Type B pancreatic cell (in vitro differentiated cells): ENCODE measurements around the gene PPP2R2B. TPM values are rescaled to one million over a fixed set of nuclear protein-coding genes. Genes with fewer than 3 reads are reported as not detected.

Experiments
- DNase-seq: peaks from one replicate; pipeline ENCODE4 v3.0.0; 2021; ENCODE audit warnings: mixed read lengths; ENCODE audit not compliant: unreplicated experiment; ENCODE audit errors: extremely low spot score
- H3K27ac Mint-ChIP-seq: 2 replicates; pipeline ENCODE4 v1.8.0; 2021; ENCODE audit warnings: mild to moderate bottlenecking, mixed read lengths
- H3K27me3 Mint-ChIP-seq: 2 replicates; pipeline ENCODE4 v1.8.0; 2021; ENCODE audit warnings: mixed read lengths
- H3K36me3 Mint-ChIP-seq: 2 replicates; pipeline ENCODE4 v1.8.0; 2021; ENCODE audit warnings: mixed read lengths
- H3K4me1 Mint-ChIP-seq: one replicate; pipeline ENCODE4 v1.8.0; 2021; ENCODE audit warnings: mixed read lengths; ENCODE audit not compliant: unreplicated experiment
- H3K4me3 Mint-ChIP-seq: 2 replicates; pipeline ENCODE4 v1.8.0; 2021; ENCODE audit warnings: mild to moderate bottlenecking, mixed read lengths
- H3K9me3 Mint-ChIP-seq: 2 replicates; pipeline ENCODE4 v1.8.0; 2021; ENCODE audit warnings: mixed read lengths
- total RNA-seq: library from RNA; stranded (reverse); gene quantifications from 2 replicates; pipeline ENCODE4 v1.2.1, GENCODE V29; 2021; ENCODE audit warnings: low replicate concordance
- TF ChIP-seq, protein P1 (sequence below): fragments of 200-600 bp; sonication (generic); conservative IDR thresholded peaks from 2 replicates; pipeline ENCODE4 v1.5.0; 2021; ENCODE audit warnings: antibody characterized with exemption, mild to moderate bottlenecking

The PPP2R2B gene
- total RNA-seq, 1 donor from 2014 or later, result 29.1 TPM

DNA sequence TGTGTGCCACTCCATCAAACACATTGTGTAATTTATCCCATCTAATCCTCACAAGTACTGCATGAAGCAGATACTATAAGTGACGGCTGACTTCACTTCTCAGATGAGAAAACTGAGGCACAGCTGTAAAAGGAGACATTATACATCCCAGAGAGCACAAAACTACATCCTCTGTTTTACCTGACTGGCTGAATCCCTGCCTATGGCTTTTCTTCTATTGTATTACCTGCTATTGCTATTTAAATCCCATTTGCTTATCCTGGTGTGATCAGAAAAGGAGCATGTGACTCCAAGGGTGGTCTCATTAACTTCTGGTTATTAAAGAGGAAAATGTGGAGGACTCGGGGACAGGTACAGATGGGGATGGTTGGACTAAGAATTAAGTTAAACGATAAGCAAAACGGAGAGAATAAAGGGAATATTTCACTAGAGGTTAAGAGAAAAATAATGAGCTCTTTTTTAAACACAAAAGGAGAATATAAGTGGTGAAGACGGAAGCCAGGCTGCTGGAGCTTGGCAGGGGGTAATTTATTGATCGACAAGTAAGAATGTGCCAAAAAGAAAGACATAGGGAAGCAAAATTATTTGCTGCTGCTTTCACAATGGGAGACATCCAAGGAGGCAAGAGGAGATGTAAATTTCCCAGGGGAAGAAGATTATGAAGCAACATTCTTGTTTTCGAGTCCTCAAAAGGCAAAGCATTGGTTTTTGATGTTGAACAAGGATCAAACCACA, 206.8 kb downstream of the PPP2R2B start:
- H3K9me3 Mint-ChIP-seq, result no peaks in the 10 kb centered on the region
- H3K4me1 Mint-ChIP-seq, result peaks cover 31% of the 10 kb centered on the region
- H3K4me3 Mint-ChIP-seq, result no peak overlapping the region
- no peaks in the 10 kb centered on the region for H3K36me3 Mint-ChIP-seq
- TF ChIP-seq, protein P1, sequence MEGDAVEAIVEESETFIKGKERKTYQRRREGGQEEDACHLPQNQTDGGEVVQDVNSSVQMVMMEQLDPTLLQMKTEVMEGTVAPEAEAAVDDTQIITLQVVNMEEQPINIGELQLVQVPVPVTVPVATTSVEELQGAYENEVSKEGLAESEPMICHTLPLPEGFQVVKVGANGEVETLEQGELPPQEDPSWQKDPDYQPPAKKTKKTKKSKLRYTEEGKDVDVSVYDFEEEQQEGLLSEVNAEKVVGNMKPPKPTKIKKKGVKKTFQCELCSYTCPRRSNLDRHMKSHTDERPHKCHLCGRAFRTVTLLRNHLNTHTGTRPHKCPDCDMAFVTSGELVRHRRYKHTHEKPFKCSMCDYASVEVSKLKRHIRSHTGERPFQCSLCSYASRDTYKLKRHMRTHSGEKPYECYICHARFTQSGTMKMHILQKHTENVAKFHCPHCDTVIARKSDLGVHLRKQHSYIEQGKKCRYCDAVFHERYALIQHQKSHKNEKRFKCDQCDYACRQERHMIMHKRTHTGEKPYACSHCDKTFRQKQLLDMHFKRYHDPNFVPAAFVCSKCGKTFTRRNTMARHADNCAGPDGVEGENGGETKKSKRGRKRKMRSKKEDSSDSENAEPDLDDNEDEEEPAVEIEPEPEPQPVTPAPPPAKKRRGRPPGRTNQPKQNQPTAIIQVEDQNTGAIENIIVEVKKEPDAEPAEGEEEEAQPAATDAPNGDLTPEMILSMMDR, result no peak
- peaks cover 25% of the 10 kb centered on the region for H3K27me3 Mint-ChIP-seq
- no peak for DNase-seq
- H3K27ac Mint-ChIP-seq, result no peak overlapping the region

DNA sequence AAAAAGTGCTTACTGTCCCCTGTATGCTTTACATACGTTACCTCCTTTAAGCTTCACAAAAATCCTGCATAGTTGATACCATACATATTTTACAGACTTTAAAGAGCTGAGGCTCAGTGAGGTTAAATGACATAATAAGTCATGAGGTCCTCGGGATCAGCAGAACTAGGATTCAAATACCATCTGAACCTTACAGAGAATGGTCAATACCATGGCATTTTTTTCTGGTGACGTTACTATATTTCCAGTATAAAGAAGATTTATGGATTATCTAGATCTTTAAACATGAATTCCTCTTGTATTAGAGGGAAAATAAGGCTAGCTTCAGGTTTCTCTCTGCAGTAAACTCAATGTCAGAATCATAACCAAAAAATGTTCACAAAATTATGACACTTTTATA, 208.9 kb downstream of the PPP2R2B start:
- no peak for DNase-seq
- H3K36me3 Mint-ChIP-seq, result peaks cover under 1% of the 10 kb centered on the region

DNA sequence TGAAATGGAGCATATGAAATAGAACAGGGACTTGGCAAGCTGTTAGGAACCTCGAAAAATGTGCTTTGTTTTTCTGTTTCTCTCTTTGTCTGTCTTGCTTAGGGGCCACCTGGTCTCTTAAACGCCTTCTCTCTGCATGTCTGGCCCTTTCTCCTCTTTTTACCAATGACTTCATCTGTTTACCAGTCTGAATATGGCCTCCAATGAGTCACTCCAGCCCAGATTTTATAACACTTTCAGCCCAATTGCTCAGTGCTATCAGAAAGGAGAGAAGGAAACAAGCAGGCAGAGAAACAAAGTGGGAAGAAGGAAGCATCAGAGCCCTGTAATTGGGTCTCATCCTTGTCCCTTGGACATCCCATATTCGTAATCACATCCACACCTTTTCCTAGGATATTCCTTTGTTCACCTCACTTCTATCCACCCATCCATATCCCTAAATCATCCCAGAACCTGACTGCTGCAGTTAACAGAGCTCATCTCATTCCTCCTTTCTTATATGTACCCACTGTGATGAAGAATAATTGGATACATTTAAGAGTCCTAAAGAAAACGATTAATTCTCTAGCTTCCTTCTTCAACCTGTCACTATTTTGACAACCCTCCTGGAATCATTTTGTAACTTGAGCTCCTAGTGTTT, 210.8 kb downstream of the PPP2R2B start:
- no peak overlapping the region for H3K4me3 Mint-ChIP-seq
- H3K9me3 Mint-ChIP-seq, result peaks cover 6% of the 10 kb centered on the region
- H3K36me3 Mint-ChIP-seq, result peaks cover 6% of the 10 kb centered on the region
- DNase-seq, result no peak
- H3K4me1 Mint-ChIP-seq, result peaks cover 15% of the 10 kb centered on the region
- TF ChIP-seq, protein P1, result no peak
- H3K27me3 Mint-ChIP-seq, result peaks cover 7% of the 10 kb centered on the region
- H3K27ac Mint-ChIP-seq, result no peak overlapping the region

More for the DNA sequence above, 208.9 kb downstream of the PPP2R2B start:
- Mint-ChIP-seq H3K4me3 (no peak overlapping the region), H3K4me1 (peaks cover 17% of the 10 kb centered on the region), H3K27me3 (peaks cover 12% of the 10 kb centered on the region), H3K9me3 (peaks cover under 1% of the 10 kb centered on the region), H3K27ac (no peak overlapping the region)
- TF ChIP-seq, protein P1, result no peak

DNA sequence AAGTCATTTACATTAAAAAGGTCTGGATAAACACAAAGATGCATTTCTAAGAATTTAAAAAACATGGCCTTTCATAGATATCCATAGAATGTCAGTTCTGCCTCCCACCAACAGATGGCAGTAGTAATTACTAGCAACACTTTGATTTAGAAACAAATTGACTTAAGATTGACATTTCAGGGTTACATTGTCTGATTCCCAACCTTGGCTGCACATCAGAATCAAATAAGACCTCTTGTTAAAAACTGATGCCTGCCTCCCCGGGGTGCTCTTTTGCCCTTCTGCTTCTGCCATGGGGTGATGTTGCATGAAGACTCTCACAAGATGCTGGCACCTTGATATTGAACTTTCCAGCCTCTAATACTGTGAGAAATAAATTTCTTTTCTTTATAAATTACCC, 216.3 kb downstream of the PPP2R2B start:
- Mint-ChIP-seq H3K9me3 (peaks cover 6% of the 10 kb centered on the region), H3K27ac (no peak overlapping the region), H3K4me3 (no peak overlapping the region), H3K27me3 (no peaks in the 10 kb centered on the region), H3K4me1 (peaks cover under 1% of the 10 kb centered on the region), H3K36me3 (peaks cover 6% of the 10 kb centered on the region)
- no peak for DNase-seq
- TF ChIP-seq, protein P1, result peak; percentile 76

DNA sequence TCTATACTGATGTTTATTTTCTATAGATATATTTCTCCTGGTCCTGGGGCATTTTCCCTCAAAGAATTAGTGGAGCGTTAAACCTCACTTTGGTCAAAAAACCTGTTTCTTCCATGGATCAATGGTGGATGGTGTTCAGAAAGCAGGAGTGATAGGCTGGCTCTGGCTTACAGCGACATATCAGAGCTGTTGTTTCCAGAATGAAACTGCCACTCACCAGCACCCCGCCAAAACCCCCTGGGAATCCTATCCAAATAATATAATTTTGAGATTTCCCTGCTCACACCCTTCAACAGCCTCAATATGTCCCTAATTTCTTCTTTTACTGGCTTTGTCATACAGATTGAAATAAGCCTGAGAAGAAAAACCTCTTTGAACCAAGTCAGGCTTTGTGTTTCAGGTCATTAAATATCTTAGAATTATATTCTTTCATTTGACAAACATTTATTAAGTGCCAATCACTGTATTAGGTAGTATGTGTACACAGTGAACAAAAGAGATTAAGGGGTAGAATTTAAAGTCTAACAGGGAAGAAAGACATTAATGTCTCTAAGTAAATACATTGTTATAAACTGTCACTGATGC, 218.1 kb downstream of the PPP2R2B start:
- TF ChIP-seq, protein P1, result no peak
- H3K27me3 Mint-ChIP-seq, result peaks cover 3% of the 10 kb centered on the region
- peaks cover 6% of the 10 kb centered on the region for H3K9me3 Mint-ChIP-seq
- H3K4me3 Mint-ChIP-seq, result no peak overlapping the region
- DNase-seq, result no peak
- H3K4me1 Mint-ChIP-seq, result peaks cover 9% of the 10 kb centered on the region
- peaks cover 10% of the 10 kb centered on the region for H3K36me3 Mint-ChIP-seq
- no peak overlapping the region for H3K27ac Mint-ChIP-seq
